IPS-20b (cell line): Measurements from ENCODE around the gene ZFP3.
"Not testable (repeated sequence)": the region's sequence is repeated elsewhere in the genome, so short reads cannot be mapped to it uniquely, and the experiment has no call there.

ENCODE experiments used
- H3K27ac ChIP-seq: one replicate; pipeline ENCODE4 v1.5.1; 2013; ENCODE audit warnings: low read length
- H3K27me3 ChIP-seq: 2 replicates; pipeline ENCODE4 v1.6.1; 2013; ENCODE audit warnings: mild to moderate bottlenecking, low read length, inconsistent platforms; ENCODE audit not compliant: insufficient read depth
- H3K36me3 ChIP-seq: 2 replicates; pipeline ENCODE4 v1.6.1; 2013; ENCODE audit warnings: low read depth, mild to moderate bottlenecking, inconsistent platforms, low read length, moderate library complexity; ENCODE audit not compliant: insufficient read depth
- H3K4me1 ChIP-seq: 2 replicates; pipeline ENCODE4 v1.6.1; 2013; ENCODE audit warnings: mild to moderate bottlenecking, control low read depth, inconsistent platforms, low read length, moderate library complexity; ENCODE audit not compliant: insufficient read depth
- H3K4me3 ChIP-seq: 2 replicates; pipeline ENCODE4 v1.5.1; 2013; ENCODE audit warnings: mild to moderate bottlenecking, low read length, inconsistent platforms
- H3K9ac ChIP-seq: 2 replicates; pipeline ENCODE4 v1.6.1; 2013; ENCODE audit warnings: low read depth, mild to moderate bottlenecking, inconsistent platforms, low read length, moderate library complexity
- H3K9me3 ChIP-seq: 2 replicates; pipeline ENCODE4 v1.6.1; 2013; ENCODE audit warnings: mild to moderate bottlenecking, low read depth, low read length, inconsistent platforms; ENCODE audit not compliant: insufficient read depth

ZFP3 gene

GRCh38 chr17:5045496-5045895 lies 32.8 kb upstream of the ZFP3 start:
- H3K4me1 ChIP-seq, result no peaks in the 10 kb centered on the region
- no peaks in the 10 kb centered on the region for H3K36me3 ChIP-seq
- H3K9me3 ChIP-seq, result no peaks in the 10 kb centered on the region
- no peak overlapping the region for H3K9ac ChIP-seq
- H3K4me3 ChIP-seq, result no peak overlapping the region
- H3K27me3 ChIP-seq, result no peaks in the 10 kb centered on the region
- H3K27ac ChIP-seq, result no peak overlapping the region

- no peak overlapping the region for H3K27ac ChIP-seq
- H3K27me3 ChIP-seq, result no peaks in the 10 kb centered on the region
- H3K9ac ChIP-seq, result no peak overlapping the region
- no peaks in the 10 kb centered on the region for H3K36me3 ChIP-seq
- no peaks in the 10 kb centered on the region for H3K4me1 ChIP-seq
- no peak overlapping the region for H3K4me3 ChIP-seq
- H3K9me3 ChIP-seq, result no peaks in the 10 kb centered on the region
These were observed 30.8 kb upstream of the ZFP3 start for GRCh38 chr17:5047446-5047845.

- Histone ChIP-seq H3K4me3 (no peak overlapping the region), H3K27me3 (no peaks in the 10 kb centered on the region), H3K36me3 (no peaks in the 10 kb centered on the region), H3K9ac (no peak overlapping the region), H3K9me3 (no peaks in the 10 kb centered on the region), H3K4me1 (no peaks in the 10 kb centered on the region), H3K27ac (no peak overlapping the region)
These were observed 28.9 kb upstream of the ZFP3 start for GRCh38 chr17:5049314-5049841.

- Histone ChIP-seq H3K27ac (no peak overlapping the region), H3K4me1 (no peaks in the 10 kb centered on the region), H3K9ac (no peak overlapping the region)
These were observed 28.0 kb upstream of the ZFP3 start for GRCh38 chr17:5050278-5050677.

GRCh38 chr17:5055543-5055942 lies 22.7 kb upstream of the ZFP3 start:
- Histone ChIP-seq H3K4me1 (no peaks in the 10 kb centered on the region), H3K27ac (no peak overlapping the region), H3K4me3 (no peak overlapping the region), H3K27me3 (no peaks in the 10 kb centered on the region), H3K9ac (no peak overlapping the region), H3K36me3 (no peaks in the 10 kb centered on the region), H3K9me3 (no peaks in the 10 kb centered on the region)

More at GRCh38 chr17:5050278-5050677, 28.0 kb upstream of the ZFP3 start:
- Histone ChIP-seq H3K4me3 (no peak overlapping the region), H3K36me3 (no peaks in the 10 kb centered on the region), H3K9me3 (no peaks in the 10 kb centered on the region), H3K27me3 (no peaks in the 10 kb centered on the region)

- Histone ChIP-seq H3K9me3 (no peaks in the 10 kb centered on the region), H3K27ac (no peak overlapping the region), H3K4me1 (no peaks in the 10 kb centered on the region), H3K4me3 (no peak overlapping the region), H3K36me3 (no peaks in the 10 kb centered on the region), H3K9ac (no peak overlapping the region), H3K27me3 (no peaks in the 10 kb centered on the region)
These were observed 13.0 kb upstream of the ZFP3 start for GRCh38 chr17:5065227-5065744.

GRCh38 chr17:5068236-5068635 lies 10.0 kb upstream of the ZFP3 start:
- no peaks in the 10 kb centered on the region for H3K36me3 ChIP-seq
- no peaks in the 10 kb centered on the region for H3K4me1 ChIP-seq
- no peaks in the 10 kb centered on the region for H3K9me3 ChIP-seq
- H3K27ac ChIP-seq, result no peak overlapping the region
- no peak overlapping the region for H3K4me3 ChIP-seq
- H3K27me3 ChIP-seq, result no peaks in the 10 kb centered on the region
- no peak overlapping the region for H3K9ac ChIP-seq

- Histone ChIP-seq H3K36me3 (no peaks in the 10 kb centered on the region), H3K9ac (no peak overlapping the region), H3K27me3 (no peaks in the 10 kb centered on the region), H3K9me3 (no peaks in the 10 kb centered on the region), H3K4me1 (no peaks in the 10 kb centered on the region), H3K27ac (no peak overlapping the region), H3K4me3 (no peak overlapping the region)
These were observed 8.5 kb upstream of the ZFP3 start for GRCh38 chr17:5069724-5070123.

- H3K36me3 ChIP-seq, H3K27me3 ChIP-seq, H3K27ac ChIP-seq, H3K4me1 ChIP-seq, H3K9me3 ChIP-seq, H3K9ac ChIP-seq, H3K4me3 ChIP-seq: not testable (repeated sequence)
These were observed 2.8 kb upstream of the ZFP3 start for GRCh38 chr17:5075472-5075871.

- H3K9ac ChIP-seq, H3K36me3 ChIP-seq, H3K27me3 ChIP-seq, H3K4me3 ChIP-seq, H3K4me1 ChIP-seq, H3K9me3 ChIP-seq, H3K27ac ChIP-seq: not testable (repeated sequence)
These were observed 992 bp upstream of the ZFP3 start for GRCh38 chr17:5077275-5077674.

- no peaks in the 10 kb centered on the region; the same call in 1 of the 2 replicates for H3K27me3 ChIP-seq
- no peak overlapping the region for H3K27ac ChIP-seq
- H3K36me3 ChIP-seq, result no peaks in the 10 kb centered on the region
- H3K9me3 ChIP-seq, result no peaks in the 10 kb centered on the region
- H3K4me3 ChIP-seq, result no peak overlapping the region
- H3K9ac ChIP-seq, result no peak overlapping the region
- no peaks in the 10 kb centered on the region; the same call in 1 of the 2 replicates for H3K4me1 ChIP-seq
These were observed 524 bp upstream of the ZFP3 start for GRCh38 chr17:5077781-5078105.

- H3K27ac ChIP-seq, result no peak overlapping the region
- H3K9ac ChIP-seq, result no peak overlapping the region
- no peaks in the 10 kb centered on the region for H3K36me3 ChIP-seq
- H3K4me3 ChIP-seq, result no peak overlapping the region
- H3K27me3 ChIP-seq, result no peaks in the 10 kb centered on the region; the same call in 1 of the 2 replicates
- H3K4me1 ChIP-seq, result no peaks in the 10 kb centered on the region; the same call in 1 of the 2 replicates
- no peaks in the 10 kb centered on the region for H3K9me3 ChIP-seq
These were observed 2.3 kb downstream of the ZFP3 start for GRCh38 chr17:5080591-5080990.
